HEK293 (cell line): ENCODE results near the gene BIRC3.

Source experiments
- PATZ1 ChIP-seq: fragments of 450-650 bp; formaldehyde crosslinking; IDR thresholded peaks from 2 replicates; pipeline ENCODE4 v1.5.1; 2016; ENCODE audit warnings: missing biosample characterization, missing genetic modification characterization
- ZNF121 ChIP-seq: fragments of 450-650 bp; formaldehyde crosslinking; IDR thresholded peaks from 2 replicates; pipeline ENCODE4 v1.5.1; 2016; ENCODE audit warnings: missing biosample characterization, missing genetic modification characterization
- ZNF174 ChIP-seq: fragments of 450-650 bp; formaldehyde crosslinking; IDR thresholded peaks from 2 replicates; pipeline ENCODE4 v1.5.0; 2017; ENCODE audit warnings: missing biosample characterization, mild to moderate bottlenecking, missing genetic modification characterization
- ZNF239 ChIP-seq: fragments of 450-650 bp; formaldehyde crosslinking; IDR thresholded peaks from 2 replicates; pipeline ENCODE4 v1.5.1; 2016; ENCODE audit warnings: missing biosample characterization, missing genetic modification characterization
- ZNF521 ChIP-seq: fragments of 450-650 bp; formaldehyde crosslinking; IDR thresholded peaks from 2 replicates; pipeline ENCODE4 v1.5.1; 2017; ENCODE audit warnings: missing biosample characterization, mild to moderate bottlenecking, missing genetic modification characterization
- ZNF529 ChIP-seq: fragments of 450-650 bp; formaldehyde crosslinking; IDR thresholded peaks from 2 replicates; pipeline ENCODE4 v1.5.1; 2017; ENCODE audit warnings: missing genetic modification characterization, missing biosample characterization; ENCODE audit not compliant: insufficient replicate concordance
- ZNF561 ChIP-seq: fragments of 450-650 bp; IDR thresholded peaks from 2 replicates; pipeline ENCODE4 v1.5.1; 2018; ENCODE audit warnings: missing biosample characterization, missing genetic modification characterization, borderline replicate concordance
- ZNF660 ChIP-seq: fragments of 450-650 bp; IDR thresholded peaks from 2 replicates; pipeline ENCODE4 v1.5.1; 2018; ENCODE audit warnings: missing biosample characterization, mild to moderate bottlenecking, missing genetic modification characterization
- TF ChIP-seq, protein P1 (sequence below): fragments of 450-650 bp; formaldehyde crosslinking; IDR thresholded peaks from 2 replicates; pipeline ENCODE4 v1.5.1; 2017; ENCODE audit warnings: missing biosample characterization, missing genetic modification characterization
- TF ChIP-seq, protein P2 (sequence below): fragments of 450-650 bp; formaldehyde crosslinking; IDR thresholded peaks from 2 replicates; pipeline ENCODE4 v1.5.1; 2016; ENCODE audit warnings: missing biosample characterization, missing genetic modification characterization
- TF ChIP-seq, protein P3 (sequence below): fragments of 450-650 bp; formaldehyde crosslinking; IDR thresholded peaks from 2 replicates; pipeline ENCODE4 v1.5.1; 2016; ENCODE audit warnings: missing biosample characterization, missing genetic modification characterization
- TF ChIP-seq, protein P4 (sequence below): fragments of 450-650 bp; formaldehyde crosslinking; optimal IDR thresholded peaks from 2 replicates; pipeline ENCODE3; 2016; ENCODE audit warnings: missing biosample characterization, mild to moderate bottlenecking, missing genetic modification characterization

- no peak for TF ChIP-seq ZNF660 (tag by site-specific recombination)
- no peak for TF ChIP-seq PATZ1
- TF ChIP-seq ZNF529, result no peak
- TF ChIP-seq, protein P1, sequence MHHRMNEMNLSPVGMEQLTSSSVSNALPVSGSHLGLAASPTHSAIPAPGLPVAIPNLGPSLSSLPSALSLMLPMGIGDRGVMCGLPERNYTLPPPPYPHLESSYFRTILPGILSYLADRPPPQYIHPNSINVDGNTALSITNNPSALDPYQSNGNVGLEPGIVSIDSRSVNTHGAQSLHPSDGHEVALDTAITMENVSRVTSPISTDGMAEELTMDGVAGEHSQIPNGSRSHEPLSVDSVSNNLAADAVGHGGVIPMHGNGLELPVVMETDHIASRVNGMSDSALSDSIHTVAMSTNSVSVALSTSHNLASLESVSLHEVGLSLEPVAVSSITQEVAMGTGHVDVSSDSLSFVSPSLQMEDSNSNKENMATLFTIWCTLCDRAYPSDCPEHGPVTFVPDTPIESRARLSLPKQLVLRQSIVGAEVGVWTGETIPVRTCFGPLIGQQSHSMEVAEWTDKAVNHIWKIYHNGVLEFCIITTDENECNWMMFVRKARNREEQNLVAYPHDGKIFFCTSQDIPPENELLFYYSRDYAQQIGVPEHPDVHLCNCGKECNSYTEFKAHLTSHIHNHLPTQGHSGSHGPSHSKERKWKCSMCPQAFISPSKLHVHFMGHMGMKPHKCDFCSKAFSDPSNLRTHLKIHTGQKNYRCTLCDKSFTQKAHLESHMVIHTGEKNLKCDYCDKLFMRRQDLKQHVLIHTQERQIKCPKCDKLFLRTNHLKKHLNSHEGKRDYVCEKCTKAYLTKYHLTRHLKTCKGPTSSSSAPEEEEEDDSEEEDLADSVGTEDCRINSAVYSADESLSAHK (tag by site-specific recombination), result no peak
- TF ChIP-seq, protein P2, sequence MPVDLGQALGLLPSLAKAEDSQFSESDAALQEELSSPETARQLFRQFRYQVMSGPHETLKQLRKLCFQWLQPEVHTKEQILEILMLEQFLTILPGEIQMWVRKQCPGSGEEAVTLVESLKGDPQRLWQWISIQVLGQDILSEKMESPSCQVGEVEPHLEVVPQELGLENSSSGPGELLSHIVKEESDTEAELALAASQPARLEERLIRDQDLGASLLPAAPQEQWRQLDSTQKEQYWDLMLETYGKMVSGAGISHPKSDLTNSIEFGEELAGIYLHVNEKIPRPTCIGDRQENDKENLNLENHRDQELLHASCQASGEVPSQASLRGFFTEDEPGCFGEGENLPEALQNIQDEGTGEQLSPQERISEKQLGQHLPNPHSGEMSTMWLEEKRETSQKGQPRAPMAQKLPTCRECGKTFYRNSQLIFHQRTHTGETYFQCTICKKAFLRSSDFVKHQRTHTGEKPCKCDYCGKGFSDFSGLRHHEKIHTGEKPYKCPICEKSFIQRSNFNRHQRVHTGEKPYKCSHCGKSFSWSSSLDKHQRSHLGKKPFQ (tag by site-specific recombination), result no peak
- TF ChIP-seq ZNF521 (tag by site-specific recombination), result no peak
- TF ChIP-seq, protein P3, sequence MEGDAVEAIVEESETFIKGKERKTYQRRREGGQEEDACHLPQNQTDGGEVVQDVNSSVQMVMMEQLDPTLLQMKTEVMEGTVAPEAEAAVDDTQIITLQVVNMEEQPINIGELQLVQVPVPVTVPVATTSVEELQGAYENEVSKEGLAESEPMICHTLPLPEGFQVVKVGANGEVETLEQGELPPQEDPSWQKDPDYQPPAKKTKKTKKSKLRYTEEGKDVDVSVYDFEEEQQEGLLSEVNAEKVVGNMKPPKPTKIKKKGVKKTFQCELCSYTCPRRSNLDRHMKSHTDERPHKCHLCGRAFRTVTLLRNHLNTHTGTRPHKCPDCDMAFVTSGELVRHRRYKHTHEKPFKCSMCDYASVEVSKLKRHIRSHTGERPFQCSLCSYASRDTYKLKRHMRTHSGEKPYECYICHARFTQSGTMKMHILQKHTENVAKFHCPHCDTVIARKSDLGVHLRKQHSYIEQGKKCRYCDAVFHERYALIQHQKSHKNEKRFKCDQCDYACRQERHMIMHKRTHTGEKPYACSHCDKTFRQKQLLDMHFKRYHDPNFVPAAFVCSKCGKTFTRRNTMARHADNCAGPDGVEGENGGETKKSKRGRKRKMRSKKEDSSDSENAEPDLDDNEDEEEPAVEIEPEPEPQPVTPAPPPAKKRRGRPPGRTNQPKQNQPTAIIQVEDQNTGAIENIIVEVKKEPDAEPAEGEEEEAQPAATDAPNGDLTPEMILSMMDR (tag by site-specific recombination), result no peak
- no peak for TF ChIP-seq ZNF239 (tag by site-specific recombination)
- TF ChIP-seq ZNF561 (tag by site-specific recombination), result no peak
- TF ChIP-seq ZNF121, result no peak
- TF ChIP-seq, protein P4, sequence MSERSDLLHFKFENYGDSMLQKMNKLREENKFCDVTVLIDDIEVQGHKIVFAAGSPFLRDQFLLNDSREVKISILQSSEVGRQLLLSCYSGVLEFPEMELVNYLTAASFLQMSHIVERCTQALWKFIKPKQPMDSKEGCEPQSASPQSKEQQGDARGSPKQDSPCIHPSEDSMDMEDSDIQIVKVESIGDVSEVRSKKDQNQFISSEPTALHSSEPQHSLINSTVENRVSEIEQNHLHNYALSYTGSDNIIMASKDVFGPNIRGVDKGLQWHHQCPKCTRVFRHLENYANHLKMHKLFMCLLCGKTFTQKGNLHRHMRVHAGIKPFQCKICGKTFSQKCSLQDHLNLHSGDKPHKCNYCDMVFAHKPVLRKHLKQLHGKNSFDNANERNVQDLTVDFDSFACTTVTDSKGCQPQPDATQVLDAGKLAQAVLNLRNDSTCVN (tag by site-specific recombination), result no peak
- TF ChIP-seq ZNF174 (tag by site-specific recombination), result no peak
Measured at GRCh38 chr11:102346456-102346747, 29.1 kb downstream of the BIRC3 start.
